Measurements from ENCODE around the gene RBMXL2.

DNA sequence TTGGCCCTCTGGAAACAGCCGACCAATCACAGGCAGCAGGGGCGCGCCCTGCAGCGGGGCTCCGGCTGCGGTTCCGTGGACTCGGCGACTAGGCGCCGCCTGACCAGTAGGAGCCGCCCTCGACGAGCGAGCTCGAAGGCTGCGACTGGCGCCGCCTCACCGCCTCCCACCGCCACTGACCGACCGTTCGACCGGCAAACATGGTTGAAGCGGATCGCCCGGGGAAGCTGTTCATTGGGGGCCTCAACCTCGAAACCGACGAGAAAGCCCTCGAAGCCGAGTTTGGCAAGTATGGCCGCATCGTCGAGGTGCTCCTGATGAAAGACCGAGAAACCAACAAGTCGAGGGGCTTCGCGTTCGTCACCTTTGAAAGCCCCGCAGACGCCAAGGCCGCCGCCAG lies at the start of gene RBMXL2:
- TF ChIP-seq POLR2A (IDR thresholded peaks at IDR 0.05) (no peak), POLR2AphosphoS5 (IDR thresholded peaks at IDR 0.05) (no peak)
